Endometrial microvascular endothelial cells (primary cell): ENCODE results near the gene ANKRD2. TPM values are rescaled to one million over a fixed set of nuclear protein-coding genes. Genes with fewer than 3 reads are reported as not detected.

Experiments used
- in situ Hi-C: cut with HindIII; loops from 2 replicates; pipeline ENCODE4 v1.10.0; 2017; ENCODE audit warnings: low sequenced_read_pairs, low pct_unique_long_range_greater_than_20kb; ENCODE audit errors: inconsistent ontology term
- total RNA-seq: library from RNA; depleted of rRNA; stranded (reverse); fragments of >200 nt; gene quantifications from one replicate; pipeline ENCODE4 v1.2.3, GENCODE V29; 2015; ENCODE audit errors: inconsistent ontology term

ANKRD2 gene
- total RNA-seq, 1 donor from 2014 or later, result 2.5 TPM

DNA sequence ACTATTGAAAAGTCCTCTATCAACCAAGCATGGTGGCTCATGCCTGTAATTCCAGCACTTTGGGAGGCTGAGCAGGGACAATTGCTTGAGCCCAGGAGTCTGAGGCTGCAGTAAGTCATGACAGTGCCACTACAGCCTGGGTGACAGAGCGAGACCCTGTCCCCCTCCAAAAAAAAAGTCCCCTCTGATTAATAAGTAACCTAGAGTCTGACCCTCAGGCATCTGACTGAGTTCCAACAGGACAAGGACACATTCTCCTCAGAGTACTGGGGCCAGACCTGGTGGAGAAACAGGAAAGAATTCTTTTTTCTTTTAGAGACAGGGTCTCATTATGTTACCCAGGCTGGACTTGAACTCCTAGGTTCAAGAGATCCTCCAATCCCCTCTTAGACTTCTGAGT is 50.7 kb downstream of the ANKRD2 start:
- in situ Hi-C loops, result no loop called here

DNA sequence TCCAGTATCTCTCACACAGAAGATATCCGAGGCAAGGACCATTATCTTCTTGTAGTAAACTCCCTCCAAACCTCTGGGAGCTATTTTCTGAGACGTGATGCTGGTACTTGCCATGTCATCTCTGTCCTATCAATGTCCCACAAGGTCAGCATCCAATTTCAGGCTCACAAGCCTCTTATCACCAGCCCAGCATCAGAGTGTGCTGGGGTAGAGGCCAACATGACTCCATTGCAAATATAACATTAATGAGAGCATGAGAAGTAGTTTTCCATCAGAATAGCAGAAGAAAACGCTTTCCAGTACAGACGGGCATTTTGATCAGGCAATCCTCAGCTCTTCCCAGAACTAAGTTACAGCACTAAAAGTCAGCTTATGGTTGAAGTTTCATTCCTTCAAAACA is 55.2 kb downstream of the ANKRD2 start:
- in situ Hi-C loops, result no loop called here

DNA sequence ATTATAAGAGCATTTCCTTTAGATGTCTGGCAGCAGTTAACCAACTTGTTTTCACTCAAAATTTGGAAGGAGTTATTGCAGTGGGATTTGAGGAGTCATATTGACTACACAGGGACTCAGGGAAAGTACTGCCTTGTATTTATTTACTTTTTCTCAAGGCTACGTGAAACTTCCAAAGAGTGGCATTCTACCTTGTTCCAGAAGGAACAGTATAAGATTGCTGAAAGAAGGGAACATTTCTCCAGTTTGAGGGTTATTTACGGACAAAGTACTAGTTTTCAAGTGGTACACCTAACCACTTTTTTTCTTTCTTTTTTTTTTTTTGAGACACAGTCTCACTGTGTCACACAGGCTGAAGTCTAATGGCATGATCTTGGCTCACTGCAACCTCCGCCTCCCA is 55.6 kb downstream of the ANKRD2 start:
- in situ Hi-C loops, result no loop called here

DNA sequence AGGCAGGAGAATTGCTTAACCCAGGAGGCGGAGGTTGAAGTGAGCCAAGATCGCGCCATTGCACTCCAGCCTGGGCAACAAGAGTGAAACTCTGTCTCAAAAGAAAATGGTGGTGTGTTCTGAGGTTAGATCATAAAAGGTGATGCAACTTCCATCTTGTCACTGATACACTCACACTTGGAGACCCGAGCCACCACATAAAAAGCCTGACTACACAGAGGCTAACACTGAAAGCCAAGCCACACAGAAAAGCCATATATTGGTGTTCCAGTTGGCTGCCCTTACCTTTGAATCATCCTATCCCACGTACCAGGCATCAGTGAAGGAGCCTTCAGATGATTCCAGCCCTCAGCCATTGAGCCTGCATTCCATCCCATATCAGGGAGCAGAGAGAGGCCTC is 56.7 kb downstream of the ANKRD2 start:
- in situ Hi-C loops, result no loop called here

DNA sequence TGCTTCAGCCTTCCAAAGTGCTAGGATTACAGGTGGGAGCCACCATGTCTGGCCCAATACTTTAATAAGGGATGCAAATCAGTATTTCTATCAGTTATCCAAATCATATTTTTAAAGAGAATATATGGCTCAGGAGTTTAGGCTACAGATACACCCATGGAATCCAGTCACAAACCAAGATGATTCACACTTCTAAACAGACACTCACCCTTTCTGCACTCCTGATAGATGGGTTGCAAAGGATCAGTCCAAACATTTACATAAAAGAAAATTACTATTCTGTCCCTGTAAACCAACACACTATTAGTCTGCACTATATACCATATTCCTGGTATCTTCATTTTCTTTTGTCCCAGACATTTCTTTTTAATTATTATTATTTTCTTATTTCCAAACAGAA is 58.5 kb downstream of the ANKRD2 start:
- in situ Hi-C loops, result no loop called here

DNA sequence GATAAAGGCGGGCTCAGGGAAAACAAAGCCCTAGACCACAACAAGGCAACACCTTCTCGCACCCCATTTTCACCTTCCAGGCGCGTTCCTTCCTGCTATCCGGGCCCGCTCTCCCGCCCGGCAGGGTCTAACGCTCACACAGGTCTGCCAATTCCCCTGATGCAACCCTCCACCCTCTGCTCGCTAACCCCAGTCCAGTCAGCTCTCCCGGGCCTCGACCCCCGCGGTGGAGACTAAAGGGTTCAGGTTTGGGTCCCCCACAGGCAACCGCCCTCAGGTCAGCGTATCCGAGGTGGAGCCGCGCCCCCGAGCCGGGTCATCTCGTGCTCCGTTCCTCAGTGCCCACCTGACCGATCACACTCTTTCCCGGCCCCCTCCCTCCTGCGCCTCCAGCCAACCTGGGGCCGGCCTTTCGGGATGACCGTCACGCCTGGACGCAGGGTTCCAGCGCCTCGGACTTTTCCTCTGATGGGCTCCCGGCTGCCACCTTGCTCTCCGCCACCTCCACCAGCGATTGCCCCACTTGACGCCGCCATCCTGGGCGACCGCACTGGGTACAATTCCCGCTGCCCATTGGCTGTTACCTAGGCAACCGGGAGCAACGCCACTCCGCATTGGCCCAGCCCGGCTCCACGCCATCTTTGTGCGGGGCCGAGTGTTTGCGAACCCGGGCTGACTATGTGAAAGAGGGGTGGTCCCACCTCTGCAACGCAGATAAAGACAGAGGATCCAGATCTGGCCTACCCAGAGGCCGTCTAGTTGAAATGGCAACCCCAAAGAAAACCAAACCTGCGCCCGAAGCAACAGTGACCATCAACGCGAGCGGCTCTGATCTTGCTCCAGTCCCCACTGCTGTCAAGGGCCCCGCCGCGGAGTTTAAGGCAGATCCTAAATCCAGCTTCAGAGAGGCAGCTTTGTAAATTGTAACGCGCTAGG is 60.6 kb downstream of the ANKRD2 start, which contains the start of gene MORN4:
Gene MORN4 (minus strand): TSS at position 552 of the 936 bp plus-strand sequence. CDS start 13,847 bp downstream, outside the sequence.
- in situ Hi-C loops, result no loop called here

Other genes with a start within 250 kb of the ANKRD2 start
- 8.3 TPM for gene FRAT2, start 238.1 kb upstream of the ANKRD2 start, total RNA-seq
- gene RRP12, start 171.4 kb upstream of the ANKRD2 start, total RNA-seq, result 27.9 TPM
- 735 TPM for gene PGAM1, start 146.6 kb upstream of the ANKRD2 start, total RNA-seq
- gene EXOSC1, start 126.8 kb upstream of the ANKRD2 start, total RNA-seq, result 76.7 TPM
- gene ZDHHC16, start 126.6 kb upstream of the ANKRD2 start, total RNA-seq, result 62.8 TPM
- 91.4 TPM for gene MMS19, start 74.4 kb upstream of the ANKRD2 start, total RNA-seq
- gene UBTD1, start 73.9 kb upstream of the ANKRD2 start, total RNA-seq, result 34.5 TPM
- gene HOGA1, start 11.6 kb downstream of the ANKRD2 start, total RNA-seq, result 0.37 TPM
- gene C10orf62, start 16.9 kb downstream of the ANKRD2 start, total RNA-seq, result not detected
- 4.7 TPM for gene MORN4, start 60.7 kb downstream of the ANKRD2 start, total RNA-seq
- gene PI4K2A, start 67.9 kb downstream of the ANKRD2 start, total RNA-seq, result 24.6 TPM
- 3.6 TPM for gene AVPI1, start 114.5 kb downstream of the ANKRD2 start, total RNA-seq
- 35.1 TPM for gene MARVELD1, start 141.0 kb downstream of the ANKRD2 start, total RNA-seq
- 10.3 TPM for gene ZFYVE27, start 164.3 kb downstream of the ANKRD2 start, total RNA-seq
- gene SFRP5, start 199.2 kb downstream of the ANKRD2 start, total RNA-seq, result not detected